ENCODE measurements around the gene POLR3E. TPM values are rescaled to one million over a fixed set of nuclear protein-coding genes. Genes with fewer than 3 reads are reported as not detected.

POLR3E gene
- total RNA-seq, 1 experiment from 2014 or later: 103 TPM

- Mint-ChIP-seq H3K27ac (no peak overlapping the region), H3K9me3 (peaks cover 20 to 21% of the 10 kb centered on the region in 2 experiments), H3K27me3 (ENCODE audit: low read depth) (no peaks in the 10 kb centered on the region; the same call in none of the 2 replicates), H3K4me1 (no peaks in the 10 kb centered on the region), H3K36me3 (ENCODE audit: insufficient read depth in 1 of 3, low read depth in 3 of 3) (peaks cover 50 to 91% (median 82%) of the 10 kb centered on the region in 3 experiments), H3K4me3 (no peak overlapping the region)
- Histone ChIP-seq H3K4me1 (ENCODE audit: insufficient read depth, low read length) (no peaks in the 10 kb centered on the region), H2BK15ac (ENCODE audit: low read depth, low read length) (no peak overlapping the region), H3K27me3 (ENCODE audit: insufficient read depth, low read length) (no peaks in the 10 kb centered on the region), H3T11ph (ENCODE audit: low read length) (no peak overlapping the region), H4K20me1 (ENCODE audit: control insufficient read depth, insufficient read depth, insufficient read length) (no peaks in the 10 kb centered on the region), H2BK20ac (ENCODE audit: low read depth, low read length, poor library complexity, severe bottlenecking) (no peak overlapping the region), H3K18ac (ENCODE audit: insufficient read length, low read depth, low read length) (no peak overlapping the region), H3K79me1 (ENCODE audit: insufficient read depth, low read depth, low read length, poor library complexity, severe bottlenecking) (no peaks in the 10 kb centered on the region), H4K91ac (ENCODE audit: insufficient read length, low read depth, low read length) (no peak overlapping the region), H3K23ac (ENCODE audit: insufficient read length, low read depth, low read length) (no peak overlapping the region), H2BK12ac (ENCODE audit: insufficient read length, low read depth, low read length) (no peak overlapping the region), H2BK5ac (ENCODE audit: insufficient read length, low read length) (no peak overlapping the region), H2AFZ (ENCODE audit: low read length) (no peak overlapping the region), H3K27ac (ENCODE audit: insufficient read length, low read depth, low read length) (no peak overlapping the region), H2AK5ac (ENCODE audit: insufficient read length, low read length) (no peak overlapping the region), H4K8ac (replicated peaks; ENCODE audit: insufficient read length, low read depth, low read length) (no peak overlapping the region), H3K9ac (ENCODE audit: extremely low read depth, insufficient read length, low read length) (no peak overlapping the region), H4K5ac (ENCODE audit: insufficient read length, low read depth, low read length) (no peak overlapping the region), H2BK120ac (ENCODE audit: low read depth, low read length, poor library complexity, severe bottlenecking) (no peak overlapping the region), H3K4me2 (ENCODE audit: insufficient read depth, insufficient read length, low read length) (no peak overlapping the region), H3K14ac (ENCODE audit: insufficient read depth, low read length) (no peak overlapping the region), H3K79me2 (ENCODE audit: insufficient read depth, low read length) (no peaks in the 10 kb centered on the region), H3K23me2 (ENCODE audit: insufficient read length, low read depth, low read length, poor library complexity, severe bottlenecking) (no peaks in the 10 kb centered on the region), H3K4ac (ENCODE audit: low read depth, low read length) (no peak overlapping the region), H3K9me3 (ENCODE audit: control insufficient read depth, low read depth, low read length) (no peaks in the 10 kb centered on the region), H3K56ac (ENCODE audit: insufficient read length, low read depth, low read length) (no peak overlapping the region)
- WGBS (ENCODE audit: extremely low coverage, insufficient read length, low lambda C conversion rate): no CpG with 5 or more reads among the region's 6 CpGs
- TF ChIP-seq CTCF (conservative IDR thresholded peaks at IDR 0.05): no peak
- no peak for DNase-seq
These were observed 36.3 kb downstream of the POLR3E start for GRCh38 chr16:22333457-22333994.
